Stimulated activated CD4-positive, alpha-beta T cell treated with anti-CD3 and anti-CD28 coated beads, TNF-alpha, amount 100 ng/mL, for 1 hour (primary cell): Measurements from ENCODE around the gene NBEA.

Experiments
- DNase-seq, 3 donors: peaks; one replicate each; pipeline ENCODE4 v3.0.0-alpha.2; 2020; ENCODE audit warnings: low read depth in 3 of 3, low spot score in 1 of 3

Gene NBEA

DNA sequence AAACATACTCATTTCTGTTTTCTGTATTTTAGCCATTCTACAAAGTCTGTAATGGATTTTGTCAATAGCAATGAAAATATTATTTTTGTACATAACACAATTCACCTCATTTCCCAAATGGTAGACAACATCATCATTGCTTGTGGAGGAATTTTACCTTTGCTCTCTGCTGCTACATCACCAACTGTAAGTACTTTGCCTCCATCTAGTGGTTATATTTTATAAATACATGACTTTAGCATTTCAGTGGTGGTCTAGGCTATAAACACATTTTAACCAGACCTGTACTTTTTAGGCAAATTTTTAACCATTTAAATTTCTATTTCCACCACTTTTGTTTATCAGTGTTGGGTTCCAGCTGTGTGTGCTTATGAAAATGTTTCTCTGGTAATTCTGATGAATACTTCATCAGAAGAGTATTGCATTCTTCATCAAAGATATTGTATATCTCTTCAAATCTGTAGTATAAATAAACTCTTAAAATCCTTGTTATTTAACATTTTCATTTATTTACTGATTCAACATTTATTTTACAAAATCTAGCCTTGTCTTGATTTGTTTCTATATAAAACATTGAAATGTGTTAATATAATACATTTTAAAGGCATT, 222.4 kb downstream of the NBEA start:
- no peak for DNase-seq

DNA sequence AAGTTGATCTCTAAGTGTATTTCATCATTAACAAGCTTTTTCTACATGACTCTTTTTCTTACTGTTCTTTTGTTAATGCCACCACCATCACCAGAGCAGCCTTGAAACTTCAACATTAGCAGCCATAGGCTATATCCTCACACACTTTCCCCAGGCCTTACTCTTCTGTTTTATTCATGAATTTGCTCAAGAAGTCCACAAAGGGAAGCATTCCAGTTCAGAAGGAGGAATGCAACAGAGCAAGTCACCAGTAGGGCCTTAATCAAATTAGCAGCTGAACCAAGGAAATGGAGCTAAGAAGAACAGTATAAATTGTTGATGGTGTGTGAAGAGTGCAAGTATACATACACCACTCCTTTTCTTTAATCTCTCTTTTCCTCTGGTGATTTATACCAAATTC, 223.1 kb downstream of the NBEA start:
- DNase-seq: no peak

DNA sequence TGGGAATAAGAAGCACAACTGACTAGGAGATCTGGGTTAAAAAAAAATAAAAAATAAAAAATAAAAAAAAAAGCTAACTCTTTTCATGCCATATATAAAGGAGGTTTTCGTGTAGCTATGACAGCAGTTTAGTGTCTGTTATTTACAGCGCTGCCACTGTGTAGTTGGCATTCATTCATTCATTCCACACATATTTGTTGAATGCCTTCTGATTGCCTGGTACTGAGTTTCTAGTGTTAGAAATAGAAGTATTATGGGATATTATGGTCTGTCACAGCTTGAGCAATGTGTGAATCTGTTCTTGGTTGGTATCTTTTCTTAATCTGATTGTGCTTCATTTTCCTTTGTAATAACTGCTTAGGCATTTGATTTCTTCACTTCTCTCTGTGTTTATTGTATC, 237.4 kb downstream of the NBEA start:
- DNase-seq: no peak

DNA sequence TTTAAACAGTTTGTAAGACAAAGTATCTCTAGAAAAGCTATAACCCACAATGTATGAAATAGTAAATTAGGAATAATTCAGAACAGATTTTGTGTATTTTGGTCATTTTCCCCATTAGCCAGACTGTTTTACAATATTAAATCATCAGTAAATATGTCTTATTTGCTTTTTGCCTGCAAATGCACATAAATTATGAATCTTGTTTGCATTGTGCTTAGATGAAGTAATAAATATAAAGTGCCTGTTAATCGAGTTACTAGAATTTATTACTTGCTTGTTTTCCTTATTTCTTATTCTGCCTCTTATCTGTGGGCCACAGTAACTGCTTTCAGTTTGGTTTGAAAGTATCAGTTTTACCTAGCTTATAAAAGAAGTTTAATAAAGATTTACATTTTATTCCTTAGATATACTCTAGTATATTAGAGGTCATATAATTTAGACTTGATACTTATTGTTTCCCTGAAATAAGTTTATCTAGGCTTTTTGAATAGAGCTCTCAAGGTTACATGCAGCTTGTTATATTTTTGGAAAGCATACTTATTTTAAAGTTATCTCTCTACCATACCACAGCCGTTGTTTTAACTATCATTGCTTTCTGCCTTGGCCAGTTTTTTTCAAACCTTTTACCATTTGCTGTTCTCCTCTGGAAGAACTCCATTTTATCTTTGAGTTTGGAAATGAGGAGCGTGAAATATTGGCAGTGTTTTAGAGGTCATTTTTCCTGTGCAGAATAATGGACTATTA, 238.0 kb downstream of the NBEA start:
- no peak for DNase-seq

DNA sequence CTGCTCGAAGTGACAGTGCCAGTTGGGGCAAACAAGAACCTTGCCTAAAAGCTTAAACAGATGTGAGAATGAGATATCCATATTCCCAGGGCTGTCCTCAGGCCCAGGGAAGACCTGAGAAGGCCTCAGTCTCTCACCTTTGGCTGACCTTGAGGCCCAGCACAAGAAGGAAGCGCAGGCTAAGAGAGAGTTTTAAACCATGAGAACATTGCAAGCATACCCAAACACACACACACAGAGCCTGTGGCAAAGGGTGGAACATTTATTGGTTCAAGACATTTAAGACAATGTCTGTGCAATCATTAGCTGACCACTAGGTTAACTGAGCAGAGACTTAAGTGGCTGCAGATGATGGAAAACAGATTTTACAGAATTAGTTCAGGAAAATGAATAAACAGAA, 248.2 kb downstream of the NBEA start:
- DNase-seq: no peak

DNA sequence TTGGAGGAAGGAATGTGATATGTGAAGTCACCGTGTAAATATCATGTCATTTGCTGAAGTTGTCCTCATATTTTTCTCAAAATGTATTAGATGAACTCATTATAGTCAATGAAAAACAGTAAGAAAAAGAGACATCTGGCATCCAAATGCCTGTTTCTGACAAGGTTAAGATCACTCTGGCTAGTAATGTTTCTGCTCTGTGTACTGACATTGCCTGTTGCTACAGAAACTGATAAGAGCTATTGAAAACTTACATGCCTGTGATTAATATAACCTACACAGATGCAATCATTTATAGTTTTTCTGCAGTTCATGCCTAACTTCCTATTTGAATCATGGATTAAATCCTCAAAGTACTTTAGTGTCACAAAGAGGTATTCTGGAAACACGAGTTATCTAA, 249.8 kb downstream of the NBEA start:
- no peak for DNase-seq

DNA sequence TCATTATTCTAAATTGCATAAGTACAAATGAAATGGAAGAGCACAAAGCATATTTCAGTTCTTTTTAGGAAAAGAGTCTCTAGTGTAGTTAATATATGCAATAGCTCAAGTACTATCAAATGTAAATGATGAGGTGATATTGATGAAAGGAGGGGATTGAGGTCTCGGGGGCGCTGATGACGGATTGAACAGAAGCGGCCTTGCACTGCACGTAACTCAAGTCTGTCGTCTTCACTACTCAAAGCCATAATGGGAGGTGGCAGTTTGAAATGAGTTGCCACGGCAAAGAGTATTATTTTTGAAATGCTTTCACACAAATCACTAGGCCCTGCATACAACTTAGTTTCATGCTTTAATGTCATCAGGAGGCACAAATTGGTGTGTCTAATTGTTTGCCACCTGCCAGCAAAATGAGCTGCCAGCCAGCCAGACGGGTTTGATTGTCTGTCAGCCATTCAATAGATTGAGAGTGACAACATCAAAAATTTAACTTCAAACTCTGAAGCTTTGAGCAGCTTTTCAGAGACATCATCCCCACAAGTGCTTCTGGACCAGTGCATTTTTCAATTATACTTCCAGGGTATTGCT, 256.6 kb downstream of the NBEA start:
- no peak for DNase-seq

DNA sequence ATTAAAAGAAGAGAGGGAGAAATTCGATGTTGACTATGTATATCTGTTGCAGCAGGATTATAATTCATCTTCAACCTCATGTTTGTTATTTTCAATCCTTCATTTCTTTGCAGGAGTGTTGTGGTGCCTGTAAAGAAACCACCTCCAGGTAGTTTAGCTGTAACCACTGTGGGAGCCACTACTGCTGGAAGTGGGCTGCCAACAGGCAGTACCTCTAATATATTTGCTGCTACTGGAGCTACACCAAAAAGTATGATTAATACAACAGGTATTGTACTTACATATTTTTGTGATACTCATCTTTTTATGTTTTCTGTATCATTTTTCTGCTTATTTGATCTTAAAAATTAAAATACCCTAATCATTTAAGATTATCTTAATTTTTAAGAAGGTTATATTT, 266.5 kb downstream of the NBEA start:
- no peak for DNase-seq

DNA sequence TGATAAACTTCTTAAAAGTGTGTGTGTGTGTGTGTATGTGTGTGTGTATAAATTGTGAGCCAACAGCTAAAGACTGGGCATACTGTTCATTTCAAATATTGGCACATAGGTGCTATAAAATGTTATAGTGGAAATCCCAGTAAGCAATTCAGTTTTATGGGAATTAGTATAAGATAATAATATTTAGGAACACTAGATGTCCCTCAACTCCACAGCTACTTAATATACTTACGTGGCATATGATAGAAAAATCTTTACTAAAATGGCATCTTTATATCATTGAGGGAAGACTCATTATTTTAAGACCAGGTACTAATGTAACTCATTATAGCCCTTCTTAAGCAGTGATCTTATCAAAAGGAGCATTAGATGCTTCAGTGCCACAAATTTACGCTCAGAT, 268.2 kb downstream of the NBEA start:
- no peak for DNase-seq

DNA sequence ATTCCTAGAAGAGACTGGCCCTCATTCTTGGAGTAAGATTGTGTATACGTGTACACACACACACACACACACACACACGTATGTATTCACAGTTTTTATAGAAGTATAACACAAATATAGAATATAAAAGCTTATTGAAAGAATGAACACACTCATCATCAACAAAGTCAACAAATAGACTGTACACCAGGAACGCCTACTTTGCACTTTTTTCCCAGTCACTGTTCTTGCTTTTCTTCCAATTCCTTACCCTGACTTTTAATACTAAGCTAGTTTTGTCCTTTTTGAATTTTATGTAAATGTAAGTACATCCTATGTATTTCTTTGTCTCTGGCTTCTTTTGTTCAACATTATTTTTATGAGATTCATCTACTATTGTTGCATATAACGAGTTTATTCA, 269.9 kb downstream of the NBEA start:
- DNase-seq: no peak

DNA sequence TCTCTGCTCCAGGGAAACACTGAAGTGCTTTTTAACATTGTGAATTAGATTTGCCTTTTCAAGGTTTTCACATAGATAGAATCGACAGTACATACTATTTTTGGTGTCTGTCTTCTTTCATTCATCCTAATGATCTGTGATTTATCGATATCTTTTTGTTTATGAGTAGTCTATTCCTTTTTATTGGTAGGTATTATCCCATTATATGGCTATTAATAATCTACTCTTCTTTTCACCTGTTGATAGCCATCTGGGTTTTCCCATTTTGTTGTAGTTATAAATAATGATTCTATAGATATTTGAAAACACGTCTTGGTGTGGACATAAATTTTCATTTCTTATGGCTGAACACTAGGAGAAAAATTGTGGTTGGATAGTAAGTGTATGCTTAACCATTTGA, 271.8 kb downstream of the NBEA start:
- DNase-seq: no peak

DNA sequence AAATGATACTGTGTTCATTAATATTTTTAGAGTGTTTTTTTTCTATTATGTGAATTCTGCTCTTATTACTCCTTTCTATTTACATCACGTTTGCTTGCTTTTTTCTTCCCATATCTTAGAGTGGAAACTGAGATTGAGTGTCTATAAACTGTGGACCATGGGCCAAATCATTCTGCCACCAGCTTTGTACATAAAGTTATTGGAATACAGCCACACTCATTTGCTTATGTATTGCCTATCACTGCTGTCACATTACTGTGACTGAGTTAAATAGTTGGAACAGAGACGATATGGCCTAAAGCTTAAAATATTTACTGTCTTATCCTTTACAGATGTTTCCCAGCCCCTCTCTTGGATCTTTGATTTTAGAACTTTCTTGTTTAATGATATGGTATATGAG, 274.1 kb downstream of the NBEA start:
- DNase-seq: no peak

DNA sequence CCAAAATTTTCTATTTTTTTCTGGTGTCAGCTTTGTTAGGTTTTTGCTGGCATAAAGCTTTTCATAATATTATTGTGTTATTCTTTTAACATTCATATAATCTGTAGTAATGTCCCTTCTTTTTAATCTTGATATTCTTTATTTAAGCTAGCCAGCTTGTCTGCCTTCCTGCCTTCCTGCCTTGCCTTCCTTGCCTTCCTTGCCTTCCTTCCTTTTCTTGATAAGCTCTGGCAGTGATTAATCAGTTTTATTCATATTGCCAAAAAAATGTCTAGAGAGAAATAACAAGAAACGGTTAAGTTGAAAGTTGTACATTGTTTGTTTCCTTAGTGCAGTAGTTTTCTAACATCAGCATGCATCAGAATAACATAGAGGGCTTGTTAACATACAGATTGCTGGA, 277.0 kb downstream of the NBEA start:
- DNase-seq: no peak

DNA sequence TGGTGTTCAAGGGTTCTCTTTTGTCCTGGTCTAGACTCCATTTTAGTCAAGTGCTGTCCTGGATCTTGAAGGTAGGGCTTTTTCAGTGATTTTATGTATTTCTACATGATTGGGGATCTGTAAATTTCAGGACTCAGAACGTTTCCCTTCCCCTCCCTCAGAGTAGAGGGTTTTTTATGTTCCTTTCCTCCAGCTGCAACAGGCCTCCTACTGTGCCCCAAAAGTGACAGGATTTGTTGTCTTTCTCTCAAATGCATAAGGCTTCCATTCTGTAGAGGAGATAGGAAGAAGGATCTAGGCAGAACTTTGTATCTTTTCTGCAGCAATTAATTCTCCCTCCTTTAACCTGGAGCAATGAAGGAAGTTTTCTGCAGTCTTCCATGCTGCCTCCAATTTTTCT, 283.1 kb downstream of the NBEA start:
- no peak for DNase-seq

DNA sequence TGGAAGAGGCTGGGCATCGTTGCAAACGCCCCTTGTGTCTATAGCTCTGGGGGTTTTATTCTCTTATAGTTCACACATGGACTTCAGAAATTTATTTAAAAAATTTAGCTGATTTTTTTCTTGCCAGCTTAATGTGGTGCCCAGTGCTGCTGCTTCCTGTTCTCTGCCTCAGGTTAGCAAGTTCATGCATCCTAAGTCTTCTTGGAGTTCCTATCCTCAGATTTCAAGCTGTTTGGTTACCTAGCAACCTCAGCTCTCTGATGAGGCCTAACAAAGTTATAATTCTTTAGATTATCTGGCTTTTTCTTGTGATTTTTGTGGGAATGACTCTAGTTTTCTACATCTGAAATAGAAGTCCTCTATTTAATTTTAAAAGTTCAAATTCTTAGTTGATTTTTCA, 283.5 kb downstream of the NBEA start:
- DNase-seq: no peak

DNA sequence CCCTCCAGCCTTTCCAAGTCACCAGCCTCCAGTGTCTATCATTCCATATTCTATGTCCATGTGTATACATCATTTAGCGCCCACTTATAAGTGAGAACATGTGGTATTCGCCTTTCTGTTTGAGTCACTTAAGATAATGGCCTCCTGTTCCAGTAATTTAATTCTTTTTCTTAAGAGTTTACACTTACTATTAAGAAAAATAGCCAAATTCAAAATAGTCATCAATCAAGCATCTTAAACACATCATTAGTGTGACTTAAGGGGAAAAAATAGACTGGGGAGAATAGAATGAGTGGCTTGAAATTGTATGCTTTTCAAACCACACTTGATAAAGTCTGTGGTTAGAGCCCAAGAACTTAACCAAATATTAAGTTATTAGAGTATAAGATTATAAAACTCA, 286.5 kb downstream of the NBEA start:
- no peak for DNase-seq

DNA sequence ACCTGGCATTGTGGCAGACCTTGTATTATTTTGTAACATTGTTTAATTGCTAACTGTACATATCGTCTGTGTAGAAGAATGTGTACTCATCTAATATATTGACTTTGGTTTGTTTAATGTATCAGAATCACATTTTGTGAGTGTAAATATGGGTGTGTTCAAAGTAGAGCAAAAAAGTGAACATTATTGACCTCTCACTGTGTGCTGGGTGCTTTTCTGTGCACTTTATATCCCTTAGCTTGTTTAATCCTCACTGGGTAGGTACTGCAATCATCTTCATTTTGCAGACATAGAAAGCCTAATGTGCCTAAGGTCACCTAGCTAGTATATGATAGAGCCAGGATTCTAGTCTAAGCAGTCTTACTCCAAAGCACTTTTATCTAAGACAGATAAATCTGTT, 289.4 kb downstream of the NBEA start:
- DNase-seq: no peak

DNA sequence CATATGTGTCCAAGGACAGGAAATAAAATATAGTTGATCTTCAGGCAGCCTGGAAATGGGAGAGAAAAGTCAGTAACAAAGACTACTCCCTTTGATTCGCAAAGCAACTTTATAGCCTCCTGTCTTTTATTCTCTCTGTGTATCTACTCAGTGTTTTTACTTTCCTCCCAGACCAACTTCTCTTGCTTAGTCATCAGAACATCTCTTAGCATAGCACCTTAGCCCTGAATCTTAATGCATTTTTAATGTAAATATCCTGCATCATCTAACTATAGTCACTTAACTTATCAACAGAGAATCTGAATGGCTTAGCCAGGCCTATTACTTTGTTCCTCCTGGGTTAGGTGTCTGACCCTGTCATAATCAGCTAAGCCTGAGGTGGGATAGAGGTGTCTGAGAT, 296.2 kb downstream of the NBEA start:
- DNase-seq: no peak

DNA sequence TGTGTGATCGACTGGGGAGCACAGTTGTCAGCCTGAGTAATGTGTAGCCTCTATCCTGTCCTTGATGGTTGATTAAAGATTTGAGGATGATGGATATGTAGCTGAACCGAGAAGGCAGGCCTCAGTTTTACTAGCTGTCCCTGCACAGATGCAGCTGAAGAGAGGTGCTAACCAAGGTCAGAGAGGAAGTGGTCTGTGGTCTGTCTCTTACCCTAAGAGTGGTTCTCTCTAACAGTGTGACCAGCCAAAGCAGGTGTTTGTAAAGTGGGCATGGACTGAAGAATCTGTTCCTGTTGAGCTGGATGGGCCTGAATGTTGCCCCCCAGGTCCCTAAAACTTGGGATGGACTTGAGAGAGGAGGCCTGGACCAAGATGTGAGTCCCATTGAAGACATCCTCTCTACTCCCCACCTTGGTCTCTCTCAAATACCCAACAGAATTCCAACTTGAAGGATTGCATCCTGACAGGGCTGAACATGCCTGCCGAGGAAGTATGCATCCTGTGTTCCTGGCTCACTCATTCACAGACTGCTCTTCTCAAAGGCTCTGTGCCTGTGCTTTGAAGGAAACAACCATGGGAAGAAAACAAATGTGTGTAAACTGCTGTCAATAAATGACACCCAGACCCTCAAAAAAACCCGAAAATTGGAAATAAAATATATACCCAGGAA, 310.6 kb downstream of the NBEA start:
- DNase-seq: no peak

DNA sequence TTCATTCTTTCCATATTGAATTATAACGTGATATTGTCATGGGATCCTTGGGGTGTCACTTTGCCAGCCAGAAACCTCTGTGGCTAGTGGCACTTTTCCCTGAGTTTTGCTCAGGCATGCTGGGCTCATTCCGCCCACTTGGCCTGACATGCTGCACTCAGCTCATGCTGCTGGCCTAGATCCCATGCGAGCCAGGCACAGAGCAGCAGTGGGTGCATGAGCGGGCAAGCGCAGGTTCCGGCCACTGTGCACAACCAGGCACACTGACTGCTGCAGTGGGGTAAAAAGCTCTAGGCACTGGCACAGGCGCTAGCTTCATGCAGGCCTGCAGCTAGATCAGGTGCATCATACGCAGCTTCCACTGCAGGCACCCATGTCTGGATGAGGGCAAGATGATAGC, 313.2 kb downstream of the NBEA start:
- no peak for DNase-seq

DNA sequence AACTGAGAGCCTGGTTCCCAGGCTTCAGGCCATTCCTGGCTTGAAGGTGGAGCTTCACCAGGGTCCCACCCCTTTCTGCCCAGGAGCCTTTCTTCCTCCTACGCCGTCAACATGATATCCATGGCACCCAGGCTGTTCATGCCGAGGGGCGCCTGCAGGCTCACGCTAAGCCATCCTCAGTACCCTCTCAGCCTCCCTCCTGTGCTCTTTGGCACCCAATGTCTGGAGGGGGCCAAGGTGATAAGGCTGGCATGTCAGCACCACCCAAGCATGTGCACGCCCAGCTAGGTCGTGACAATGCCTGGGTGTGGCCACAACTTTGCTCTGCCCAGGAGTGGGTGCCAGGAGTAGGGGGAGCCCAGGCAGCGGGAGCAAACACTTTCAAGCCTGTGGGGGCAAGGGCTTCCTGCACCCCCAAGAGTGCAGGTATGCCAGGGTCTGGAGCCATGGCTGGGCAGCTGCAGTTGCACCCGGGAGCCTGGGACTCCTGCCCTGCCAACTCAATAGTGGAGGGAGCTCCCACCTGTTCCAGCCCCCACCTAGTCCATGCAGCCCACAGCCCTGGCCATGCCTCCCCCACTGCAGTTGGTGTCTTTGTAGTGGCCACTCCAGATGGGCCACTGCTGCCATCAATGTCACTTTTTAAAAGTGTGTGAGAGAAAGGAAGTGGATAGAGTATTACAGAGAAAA, 314.5 kb downstream of the NBEA start:
- no peak for DNase-seq

DNA sequence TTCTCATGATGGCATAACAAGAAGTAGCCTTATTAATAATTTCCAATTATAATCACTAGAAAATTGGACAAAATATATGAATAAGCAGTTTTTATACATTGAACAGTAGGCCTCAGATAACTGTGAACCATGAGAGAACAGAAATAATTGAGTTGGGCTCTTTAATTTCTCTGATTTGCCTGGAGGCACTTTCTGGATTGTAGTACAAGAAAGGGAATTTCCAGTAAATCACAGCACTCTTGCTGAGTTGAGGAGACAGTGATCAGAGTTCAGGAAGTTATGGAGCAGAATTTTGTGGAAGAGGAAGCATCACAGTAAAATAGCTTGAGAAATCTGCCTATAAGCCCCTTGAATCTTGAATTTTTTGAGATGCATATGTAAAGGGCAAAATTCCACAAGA, 318.2 kb downstream of the NBEA start:
- no peak for DNase-seq
